ENCODE results near the gene CELF2.
"Not testable (repeated sequence)": the region's sequence is repeated elsewhere in the genome, so short reads cannot be mapped to it uniquely, and the experiment has no call there.

Gene CELF2

DNA sequence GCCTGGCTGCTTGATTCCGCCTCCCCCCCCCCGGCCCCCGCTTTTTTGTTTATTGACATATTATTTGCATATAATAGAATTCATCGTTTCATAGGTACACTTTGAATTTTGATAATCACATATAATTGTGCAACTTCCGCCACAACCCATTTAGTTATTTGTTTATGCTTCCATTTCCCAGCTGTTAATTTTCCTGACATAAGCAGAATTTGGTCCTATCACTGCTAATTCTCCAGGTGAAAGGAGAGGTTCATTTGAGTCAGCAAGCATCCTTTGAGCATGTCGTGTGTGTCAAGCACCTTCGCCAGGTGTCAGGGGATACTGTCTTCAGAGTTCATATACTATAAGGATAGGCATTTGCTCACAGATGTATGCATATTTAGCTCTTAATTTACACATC lies 102.2 kb downstream of the CELF2 start:
- TF ChIP-seq, protein P1, sequence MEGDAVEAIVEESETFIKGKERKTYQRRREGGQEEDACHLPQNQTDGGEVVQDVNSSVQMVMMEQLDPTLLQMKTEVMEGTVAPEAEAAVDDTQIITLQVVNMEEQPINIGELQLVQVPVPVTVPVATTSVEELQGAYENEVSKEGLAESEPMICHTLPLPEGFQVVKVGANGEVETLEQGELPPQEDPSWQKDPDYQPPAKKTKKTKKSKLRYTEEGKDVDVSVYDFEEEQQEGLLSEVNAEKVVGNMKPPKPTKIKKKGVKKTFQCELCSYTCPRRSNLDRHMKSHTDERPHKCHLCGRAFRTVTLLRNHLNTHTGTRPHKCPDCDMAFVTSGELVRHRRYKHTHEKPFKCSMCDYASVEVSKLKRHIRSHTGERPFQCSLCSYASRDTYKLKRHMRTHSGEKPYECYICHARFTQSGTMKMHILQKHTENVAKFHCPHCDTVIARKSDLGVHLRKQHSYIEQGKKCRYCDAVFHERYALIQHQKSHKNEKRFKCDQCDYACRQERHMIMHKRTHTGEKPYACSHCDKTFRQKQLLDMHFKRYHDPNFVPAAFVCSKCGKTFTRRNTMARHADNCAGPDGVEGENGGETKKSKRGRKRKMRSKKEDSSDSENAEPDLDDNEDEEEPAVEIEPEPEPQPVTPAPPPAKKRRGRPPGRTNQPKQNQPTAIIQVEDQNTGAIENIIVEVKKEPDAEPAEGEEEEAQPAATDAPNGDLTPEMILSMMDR (IDR thresholded peaks at IDR 0.05; ENCODE audit: insufficient read depth, missing control alignments), result no peak
- DNase-seq (ENCODE audit: insufficient read length, low spot score) (no peak), FAIRE-seq (no peak)

DNA sequence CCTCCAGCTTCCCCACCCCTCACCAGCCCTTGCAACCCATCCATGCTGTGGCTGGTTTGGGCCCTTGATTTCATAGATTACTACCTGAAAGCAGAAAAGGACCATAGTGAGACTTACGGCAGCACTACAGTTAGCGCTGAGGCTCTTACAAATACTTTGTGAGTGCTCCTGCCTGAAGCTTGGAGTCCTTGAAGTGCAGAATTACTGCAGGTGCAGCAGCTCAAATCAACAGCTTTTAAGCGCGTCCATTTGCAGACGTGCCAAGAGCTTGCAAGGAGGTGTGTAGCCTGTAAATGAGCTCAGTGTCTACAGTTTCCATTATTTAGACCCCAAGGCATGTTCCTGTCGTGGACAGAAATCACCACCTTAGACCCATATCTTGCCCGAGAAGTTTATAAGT lies 103.0 kb downstream of the CELF2 start:
- TF ChIP-seq, protein P1 (IDR thresholded peaks at IDR 0.05; ENCODE audit: insufficient read depth, missing control alignments), result no peak
- no peak for FAIRE-seq
- DNase-seq (ENCODE audit: insufficient read length, low spot score), result no peak

DNA sequence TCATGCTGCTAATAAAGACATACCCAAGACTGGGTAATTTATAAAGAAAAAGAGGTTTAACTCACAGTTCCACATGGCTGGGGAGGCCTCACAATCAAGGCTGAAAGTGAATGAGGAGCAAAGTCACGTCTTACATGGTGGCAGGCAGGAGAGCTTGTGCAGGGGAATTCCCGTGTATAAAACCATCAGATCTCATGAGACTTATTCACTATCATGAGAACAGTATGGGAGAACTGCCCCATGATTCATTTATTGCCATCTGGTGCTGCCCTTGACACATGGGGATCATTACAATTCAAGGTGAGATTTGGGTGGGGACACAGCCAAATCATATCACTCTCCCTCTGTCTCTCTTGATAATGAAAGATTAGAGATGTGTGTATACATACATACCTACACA lies 106.2 kb downstream of the CELF2 start:
- FAIRE-seq; DNase-seq (ENCODE audit: insufficient read length, low spot score): not testable (repeated sequence)

DNA sequence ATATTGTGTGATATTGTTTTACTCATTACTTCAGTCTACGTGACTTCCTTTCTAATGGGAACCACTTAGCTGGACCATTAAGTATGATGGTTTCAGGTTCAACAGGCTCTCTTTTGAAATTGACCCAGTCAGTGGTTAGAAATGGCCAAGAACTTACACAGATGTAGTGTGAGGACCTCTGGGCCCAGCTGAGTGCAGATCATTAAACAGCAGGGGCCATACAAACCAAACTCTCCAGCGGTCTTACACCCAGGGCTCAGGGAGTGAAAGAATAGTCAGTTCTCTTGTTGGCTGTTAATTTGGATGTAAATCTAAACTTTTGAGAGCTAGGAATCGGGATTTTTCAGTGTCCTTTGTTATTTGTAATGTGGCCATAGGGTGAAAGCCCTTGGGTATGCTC lies 107.3 kb downstream of the CELF2 start:
- no peak for FAIRE-seq
- TF ChIP-seq, protein P1 (IDR thresholded peaks at IDR 0.05; ENCODE audit: insufficient read depth, missing control alignments), result no peak

DNA sequence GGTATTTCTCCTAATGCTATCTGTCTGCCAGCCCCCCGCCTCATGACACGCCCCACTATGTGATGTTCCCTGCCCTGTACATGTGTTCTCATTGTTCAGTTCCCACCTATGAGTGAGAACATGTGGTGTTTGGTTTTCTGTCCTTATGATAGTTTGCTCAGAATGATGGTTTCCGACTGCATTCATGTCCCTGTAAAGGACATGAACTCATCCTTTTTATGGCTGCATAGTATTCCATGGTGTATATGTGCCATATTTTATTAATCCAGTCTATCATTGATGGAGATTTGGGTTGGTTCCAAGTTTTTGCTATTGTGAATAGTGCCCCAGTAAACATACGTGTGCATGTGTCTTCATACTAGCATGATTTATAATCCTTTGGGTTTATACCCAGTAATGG lies 109.3 kb downstream of the CELF2 start:
- not testable (repeated sequence) for DNase-seq (ENCODE audit: insufficient read length, low spot score); FAIRE-seq

More for the DNA sequence above, 107.3 kb downstream of the CELF2 start:
- DNase-seq (ENCODE audit: insufficient read length, low spot score), result no peak

DNA sequence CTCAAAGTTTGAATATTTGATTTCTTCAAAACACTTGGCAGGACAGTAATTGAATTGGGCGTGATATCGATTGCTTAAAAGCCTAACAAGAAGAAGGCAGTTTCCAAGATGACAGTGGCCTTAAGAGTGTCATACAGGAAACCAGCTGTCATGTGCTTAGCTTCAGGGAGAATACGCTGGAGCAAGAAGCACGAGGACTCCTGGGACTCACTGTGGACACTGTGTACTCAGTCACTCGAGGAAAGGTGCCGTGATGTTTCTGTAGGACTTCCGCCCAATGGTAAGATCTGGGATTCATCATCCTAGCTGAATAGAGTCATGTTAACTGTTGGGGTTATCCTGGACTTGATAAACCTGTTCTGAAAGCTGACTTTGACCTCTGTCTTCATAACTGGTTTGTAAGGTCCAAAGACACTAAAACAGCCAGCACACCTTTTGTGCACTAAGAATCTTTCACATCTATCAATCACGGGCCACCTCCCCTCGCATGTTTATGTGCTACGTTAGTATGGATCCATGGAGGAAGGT lies 113.5 kb downstream of the CELF2 start:
- no peak for DNase-seq (ENCODE audit: insufficient read length, low spot score)
- TF ChIP-seq, protein P1 (IDR thresholded peaks at IDR 0.05; ENCODE audit: insufficient read depth, missing control alignments), result no peak
- FAIRE-seq, result no peak

DNA sequence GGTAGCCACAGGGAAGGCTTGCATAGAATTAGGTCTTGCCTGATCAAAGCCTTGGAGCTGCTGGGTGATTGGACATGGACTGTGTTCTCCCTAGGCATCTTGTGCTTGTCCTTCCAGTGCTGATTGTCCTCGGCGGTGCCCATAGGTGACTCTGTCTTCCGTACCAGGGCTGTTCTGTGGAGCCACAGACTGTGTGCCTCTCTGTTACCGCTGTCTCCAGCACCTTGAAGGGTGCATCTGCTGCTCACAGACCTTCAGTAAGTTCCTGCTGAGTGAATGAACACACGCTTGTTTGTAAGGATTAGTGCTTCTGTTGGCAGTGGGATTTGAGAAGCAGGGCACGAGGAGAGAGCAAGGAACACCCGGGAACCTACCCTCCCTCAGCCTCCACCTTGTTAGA lies 116.7 kb downstream of the CELF2 start:
- FAIRE-seq (no peak), DNase-seq (ENCODE audit: insufficient read length, low spot score) (no peak)
- TF ChIP-seq, protein P1 (IDR thresholded peaks at IDR 0.05; ENCODE audit: insufficient read depth, missing control alignments), result no peak

DNA sequence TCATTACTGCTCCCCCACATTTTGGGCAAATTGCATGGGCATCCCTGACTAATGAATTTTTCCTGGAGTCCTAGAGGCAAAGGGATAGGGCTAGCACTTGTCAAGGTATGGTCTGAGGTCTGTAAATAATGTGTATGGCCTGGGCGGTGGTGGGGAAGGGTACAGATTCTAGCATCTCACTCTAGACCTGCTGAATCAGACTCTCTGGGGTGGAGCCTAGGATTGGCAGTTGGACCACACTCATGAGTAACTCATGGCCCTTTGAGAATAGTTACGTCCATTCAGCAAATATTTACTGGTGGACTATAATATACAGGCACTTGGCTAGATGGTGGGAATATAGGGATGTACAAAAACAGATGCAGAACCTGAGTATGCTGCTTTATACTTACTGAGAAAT lies 118.0 kb downstream of the CELF2 start:
- TF ChIP-seq, protein P1 (IDR thresholded peaks at IDR 0.05; ENCODE audit: insufficient read depth, missing control alignments), result no peak
- DNase-seq (ENCODE audit: insufficient read length, low spot score) (no peak), FAIRE-seq (no peak)
